ENCODE measurements around the gene TCF7L1.
"Not testable (repeated sequence)": the region's sequence is repeated elsewhere in the genome, so short reads cannot be mapped to it uniquely, and the experiment has no call there.

TCF7L1 gene

DNA sequence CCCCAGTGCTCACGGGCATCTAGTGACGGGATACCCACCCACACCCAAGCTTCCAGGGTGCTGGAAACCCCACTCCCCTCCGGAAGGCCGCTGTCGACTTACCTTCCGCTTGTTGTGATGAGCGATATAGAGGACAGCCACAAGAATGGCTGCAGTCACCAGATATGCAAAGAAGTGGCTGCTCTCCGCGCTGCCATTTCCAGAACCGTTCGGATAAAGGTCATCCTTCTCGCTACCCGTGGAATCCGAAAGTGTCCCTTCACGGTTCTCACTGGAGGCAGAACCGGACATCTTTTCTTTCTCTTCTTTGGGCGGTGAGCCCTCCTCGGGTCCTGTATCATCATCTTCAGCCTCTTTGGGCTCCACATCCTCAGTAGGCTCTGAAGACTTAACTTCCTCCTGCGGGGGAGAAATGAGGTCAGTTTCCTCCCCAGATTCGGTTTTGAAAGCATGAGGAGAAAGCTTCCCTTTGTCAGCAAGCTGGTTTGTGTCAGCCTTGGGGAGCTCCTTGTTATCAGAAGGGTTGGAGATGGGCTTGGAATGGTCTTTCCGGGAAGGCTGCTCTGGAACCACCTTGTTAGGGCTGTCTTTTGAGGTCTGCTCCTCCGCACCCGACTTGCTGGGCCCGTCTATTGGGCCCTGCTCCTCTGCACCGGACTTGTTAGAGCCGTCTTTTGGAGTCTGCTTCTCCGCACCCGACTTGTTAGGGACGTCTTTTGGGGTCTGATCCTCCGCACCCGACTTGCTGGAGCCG is 193.4 kb downstream of the TCF7L1 start:
- peak; percentile 36 for DNase-seq (ENCODE audit: low read depth)

- DNase-seq (ENCODE audit: low read depth), result peak; percentile 26
Observed at GRCh38 chr2:85327160-85327821, 194.1 kb downstream of the TCF7L1 start.

DNA sequence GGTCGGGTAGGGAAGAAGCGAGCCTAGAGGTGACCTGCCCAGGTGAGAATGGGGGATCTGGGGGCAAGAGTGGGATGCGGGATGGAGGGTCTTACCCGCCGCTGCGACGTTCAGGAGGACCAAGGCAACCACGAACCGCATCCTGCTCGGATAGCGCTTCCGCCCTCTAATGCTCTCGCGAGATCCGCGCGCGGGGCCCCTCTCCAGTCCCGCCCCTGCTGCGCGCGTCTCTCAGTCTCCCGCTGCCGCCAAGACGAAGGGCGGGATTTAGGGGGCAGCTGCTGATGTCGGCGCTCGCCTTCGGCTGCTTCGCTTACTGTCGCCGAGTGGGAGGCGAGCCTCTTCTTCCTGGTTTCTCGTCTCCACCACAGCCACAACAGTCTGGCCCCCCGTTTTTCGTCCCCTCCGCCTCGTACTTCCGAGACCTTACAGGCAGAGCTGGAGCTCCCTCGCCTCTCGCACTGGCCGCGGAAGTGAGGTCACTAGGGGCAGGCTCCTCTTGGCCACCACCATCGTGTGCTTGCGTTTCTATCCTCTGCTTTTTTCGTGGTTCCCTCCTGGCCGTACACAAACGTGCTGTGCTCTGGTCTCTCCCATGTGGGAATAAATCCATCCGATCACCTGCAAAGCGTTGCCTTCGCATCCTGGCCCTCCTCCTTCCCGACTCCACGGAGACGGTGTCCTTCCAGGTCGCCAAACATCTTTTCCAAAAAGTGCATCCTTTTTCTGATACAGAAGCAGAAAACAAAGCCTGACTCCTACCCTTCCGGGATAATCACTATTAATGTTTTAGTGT is 194.8 kb downstream of the TCF7L1 start, which contains the start of gene TGOLN2:
TSS of gene TGOLN2 (minus strand) at position 168 of the 796 bp plus-strand sequence. CDS start at position 141, 27 bp downstream.
- peak; percentile 88 for DNase-seq (ENCODE audit: low read depth)

DNA sequence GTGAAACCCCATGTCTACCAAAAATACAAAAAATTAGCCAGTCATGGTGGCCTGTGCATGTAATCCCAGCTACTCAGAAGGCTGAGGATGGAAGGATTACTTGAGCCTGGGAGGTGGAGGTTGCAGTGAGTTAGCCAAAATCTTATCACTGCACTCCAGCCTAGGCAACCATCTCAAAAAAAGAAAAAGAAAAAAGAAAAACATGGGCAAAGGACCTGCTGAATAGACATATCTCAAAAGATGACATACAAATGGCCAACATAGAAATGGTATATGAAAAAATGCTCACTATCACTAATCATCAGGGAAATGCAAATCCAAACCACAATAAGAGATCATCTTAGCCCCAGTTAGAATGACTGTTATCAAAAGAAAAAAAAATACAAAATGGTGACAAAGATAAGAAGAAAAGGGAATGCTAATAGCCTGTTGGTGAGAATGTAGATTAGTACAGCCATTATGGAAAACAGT is 196.0 kb downstream of the TCF7L1 start:
- DNase-seq (ENCODE audit: low read depth), result no peak

GRCh38 chr2:85329701-85330100 is 196.5 kb downstream of the TCF7L1 start:
- DNase-seq (ENCODE audit: low read depth), result not testable (repeated sequence)

- DNase-seq (ENCODE audit: low read depth), result no peak
Observed at GRCh38 chr2:85330839-85331636, 197.8 kb downstream of the TCF7L1 start.

GRCh38 chr2:85333877-85334276 is 200.7 kb downstream of the TCF7L1 start:
- DNase-seq (ENCODE audit: low read depth), result not testable (repeated sequence)

DNA sequence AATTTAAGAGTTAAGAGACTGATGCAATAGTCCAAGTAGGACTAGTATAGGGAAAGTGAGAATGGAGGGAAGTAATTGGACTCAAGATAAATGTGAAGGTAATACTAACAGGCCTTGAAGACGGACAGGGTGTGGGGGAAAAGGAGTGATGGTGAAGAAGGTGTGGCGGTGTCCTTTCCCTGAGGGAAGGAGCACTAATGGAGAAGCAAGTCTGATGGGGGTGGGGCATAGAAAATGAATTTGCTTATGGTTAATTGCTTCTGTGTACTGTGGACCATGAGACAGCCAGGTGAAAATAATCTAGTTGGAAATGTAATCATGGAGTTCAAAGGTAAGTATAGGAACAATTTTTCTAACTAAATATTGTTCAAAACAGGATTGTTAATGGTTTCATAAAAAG is 201.7 kb downstream of the TCF7L1 start:
- no peak for DNase-seq (ENCODE audit: low read depth)

DNA sequence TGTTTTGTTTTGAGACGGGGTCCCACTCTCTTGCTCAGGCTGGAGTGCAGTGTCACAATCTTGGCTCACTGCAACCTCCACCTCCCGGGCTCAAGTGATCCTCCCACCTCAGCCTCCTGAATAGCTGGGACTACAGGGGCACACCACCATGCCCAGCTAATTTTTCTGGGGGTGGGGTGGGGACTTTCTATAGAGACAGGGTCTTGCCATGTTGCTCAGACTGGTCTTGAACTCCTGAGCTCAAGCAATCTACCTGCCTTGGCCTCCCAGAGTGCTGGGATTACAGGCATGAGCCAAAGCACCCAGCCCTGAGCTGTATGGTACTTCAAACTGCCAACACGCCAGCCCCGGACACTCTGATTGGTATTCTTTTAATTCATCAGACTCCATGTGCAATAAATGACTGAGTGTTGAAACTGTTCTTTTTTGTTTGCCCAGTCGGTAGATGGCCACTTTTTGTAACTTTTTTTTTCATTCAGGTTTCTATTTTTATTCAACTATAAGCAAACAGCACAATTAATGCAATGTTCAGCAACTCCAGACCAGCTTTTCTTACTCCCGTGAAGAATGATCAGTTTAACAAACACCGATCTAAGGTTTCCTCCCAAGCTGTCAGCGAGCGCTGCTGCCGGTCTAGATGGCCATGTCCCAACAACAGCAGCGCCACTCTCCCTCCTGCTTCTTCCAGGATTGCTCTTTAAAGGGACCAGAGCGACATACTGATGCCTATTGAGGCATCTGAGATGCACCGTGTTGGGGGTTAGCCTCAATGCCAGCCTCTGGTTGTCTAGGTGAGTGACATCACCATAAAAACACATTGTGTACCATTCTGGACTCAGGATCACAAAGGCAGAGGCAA is 207.1 kb downstream of the TCF7L1 start:
- DNase-seq (ENCODE audit: low read depth), result no peak

- no peak for DNase-seq (ENCODE audit: low read depth)
Observed at GRCh38 chr2:85341269-85342029, 208.3 kb downstream of the TCF7L1 start.

- no peak for DNase-seq (ENCODE audit: low read depth)
Observed at GRCh38 chr2:85342156-85342555, 209.0 kb downstream of the TCF7L1 start.

- not testable (repeated sequence) for DNase-seq (ENCODE audit: low read depth)
Observed at GRCh38 chr2:85343207-85343895, 210.2 kb downstream of the TCF7L1 start.

DNA sequence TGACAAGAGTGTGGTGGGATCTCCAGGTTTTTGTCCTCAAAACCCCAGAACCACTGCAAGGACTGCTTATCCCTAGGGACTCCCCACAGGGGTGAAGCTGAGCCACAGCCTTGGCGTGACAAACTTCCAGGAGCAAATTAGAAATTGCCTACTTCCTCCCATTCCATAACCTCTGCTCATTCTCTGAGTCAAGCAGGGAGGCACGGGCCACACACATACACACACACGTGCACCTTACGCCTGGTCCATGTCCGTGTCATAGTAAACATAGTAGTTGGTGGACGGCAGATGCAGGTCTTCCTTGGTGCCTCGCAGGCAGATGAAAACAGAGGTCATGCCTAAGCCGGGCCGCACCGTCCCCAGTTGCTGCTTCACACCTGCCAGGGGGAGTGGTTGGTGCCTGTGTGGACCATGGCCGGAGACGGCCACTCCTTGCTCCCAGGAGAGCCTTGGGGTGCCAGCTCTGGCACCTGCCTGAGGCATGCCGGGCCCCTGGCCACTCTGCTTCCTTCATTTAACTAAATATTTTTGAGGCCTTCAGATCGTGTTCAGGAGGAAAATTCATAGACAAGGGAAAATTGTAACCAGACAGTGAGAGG is 211.3 kb downstream of the TCF7L1 start:
- DNase-seq (ENCODE audit: low read depth), result no peak

DNA sequence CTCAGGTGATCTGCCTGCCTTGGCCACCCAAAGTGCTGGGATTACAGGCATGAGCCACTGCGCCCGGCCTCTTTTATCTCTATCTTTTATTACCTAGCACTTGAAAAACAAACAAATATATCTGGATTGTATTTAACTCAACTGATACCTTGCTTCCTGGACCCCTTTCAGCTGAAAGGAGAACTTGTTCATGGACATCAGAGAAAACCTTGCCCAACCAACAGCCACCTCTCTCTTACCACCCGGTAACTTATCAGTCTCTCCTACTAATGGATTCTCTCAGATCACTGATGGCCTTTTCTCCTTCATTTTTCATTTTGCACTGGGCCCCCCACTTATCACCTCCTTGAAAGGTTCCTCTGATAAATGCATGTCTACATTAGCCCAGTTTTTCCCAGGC is 214.4 kb downstream of the TCF7L1 start:
- no peak for DNase-seq (ENCODE audit: low read depth)

DNA sequence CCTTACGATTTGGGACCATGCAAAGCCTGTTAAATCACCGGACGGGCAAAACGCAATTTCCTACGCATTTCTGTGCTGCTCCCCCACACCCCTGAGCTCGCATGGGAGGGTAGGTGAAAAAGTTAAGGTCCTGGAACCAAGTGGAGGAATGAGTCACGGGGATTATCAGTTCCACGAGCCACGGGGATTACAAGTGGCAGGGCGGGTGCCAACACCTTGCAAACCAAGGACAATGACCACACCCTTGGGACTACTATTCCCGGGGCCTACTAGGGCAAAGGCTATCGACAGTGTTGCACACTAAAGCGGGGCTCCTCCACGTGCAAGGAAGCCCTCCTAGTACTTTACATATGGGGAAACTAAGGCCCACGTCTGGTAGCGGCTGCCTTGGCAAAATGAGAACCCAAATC is 220.7 kb downstream of the TCF7L1 start:
- DNase-seq (ENCODE audit: low read depth), result no peak

DNA sequence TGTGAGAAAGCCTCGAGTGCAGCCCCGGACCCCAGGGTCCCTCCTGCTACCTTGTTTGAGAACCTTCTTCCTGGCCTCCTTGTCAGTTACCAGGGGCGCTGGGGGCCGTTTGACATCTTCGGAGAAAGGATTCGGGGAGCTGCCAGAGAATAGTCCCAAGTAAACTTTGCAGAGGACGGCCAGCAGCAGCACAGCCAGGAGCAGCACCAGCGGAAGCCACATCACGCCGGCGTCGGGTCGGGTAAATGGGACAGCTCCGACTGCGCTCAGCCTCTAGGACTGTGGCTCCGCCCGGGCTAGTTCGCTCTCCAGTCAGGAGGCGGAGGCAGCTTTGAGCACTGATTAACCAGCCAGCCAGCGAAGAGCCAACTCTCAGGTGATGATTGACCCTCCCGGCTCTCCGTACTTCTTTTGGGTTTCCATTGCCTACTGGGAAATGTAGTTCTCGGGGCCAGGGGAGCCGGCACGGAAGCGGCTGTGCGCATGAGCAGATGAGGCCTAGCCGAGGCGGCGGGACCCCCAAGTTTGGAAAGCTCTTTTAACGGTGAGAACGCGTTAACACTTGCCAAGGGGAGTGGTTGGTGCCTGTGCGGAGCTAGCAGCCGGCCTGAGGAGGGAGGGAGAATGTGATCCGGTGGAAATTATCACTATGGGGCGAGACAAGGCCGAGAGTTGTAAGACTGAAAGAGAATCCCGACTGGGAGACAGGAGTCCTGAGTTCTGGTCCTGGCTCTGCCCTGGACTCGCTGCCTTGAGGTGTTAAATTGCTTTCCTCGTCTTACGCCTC is 221.3 kb downstream of the TCF7L1 start, which contains the start of the genes ELMOD3 and RETSAT:
TSS of gene ELMOD3 (plus strand) at position 484 of the 787 bp plus-strand sequence. CDS start 2,430 bp downstream, outside the sequence.
TSS of gene RETSAT (minus strand) at position 243 of the 787 bp plus-strand sequence. CDS start at position 222, 21 bp downstream.
- DNase-seq (ENCODE audit: low read depth), result peak; percentile 98

DNA sequence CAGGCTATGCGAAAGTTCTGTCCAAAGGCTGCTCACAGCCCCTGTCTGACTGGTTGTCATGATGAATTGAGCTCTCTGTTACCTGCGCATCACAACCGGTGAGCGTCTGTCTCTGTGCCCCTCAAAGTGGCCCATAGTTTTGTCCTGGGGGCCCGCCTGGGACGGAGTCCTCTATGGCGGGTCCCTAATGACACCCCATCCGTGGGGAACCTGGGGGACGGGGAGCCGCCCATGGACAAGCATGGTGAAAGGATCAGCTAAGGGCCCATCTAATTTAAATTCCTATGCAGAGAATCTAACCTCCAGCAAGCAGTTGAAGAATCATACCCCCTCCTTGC is 221.8 kb downstream of the TCF7L1 start:
- DNase-seq (ENCODE audit: low read depth), result no peak

DNA sequence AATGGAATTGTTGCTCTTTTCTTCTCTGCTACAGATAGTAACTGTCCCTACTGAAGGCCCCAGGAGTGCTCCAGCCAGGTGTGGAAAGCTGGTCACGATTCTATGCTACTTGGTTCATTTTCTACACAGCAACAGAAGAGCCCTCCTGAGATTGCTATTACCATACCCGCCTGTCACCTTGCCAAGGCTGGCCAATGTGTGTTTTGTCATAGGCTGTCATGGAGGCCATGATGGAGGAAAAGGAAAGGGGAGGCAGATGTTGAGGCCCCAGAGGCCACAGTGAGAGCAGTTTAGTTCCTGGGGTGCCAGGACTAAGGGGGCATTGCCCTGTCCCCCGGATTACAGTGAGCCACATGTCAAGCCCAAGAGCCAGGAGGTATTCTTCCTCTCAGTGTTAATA is 222.3 kb downstream of the TCF7L1 start:
- DNase-seq (ENCODE audit: low read depth), result no peak
